ENCODE data around the gene C11orf65.
A peak's percentile ranks its signal among the peaks of the same experiment; 100 is the strongest.

Gene C11orf65

DNA sequence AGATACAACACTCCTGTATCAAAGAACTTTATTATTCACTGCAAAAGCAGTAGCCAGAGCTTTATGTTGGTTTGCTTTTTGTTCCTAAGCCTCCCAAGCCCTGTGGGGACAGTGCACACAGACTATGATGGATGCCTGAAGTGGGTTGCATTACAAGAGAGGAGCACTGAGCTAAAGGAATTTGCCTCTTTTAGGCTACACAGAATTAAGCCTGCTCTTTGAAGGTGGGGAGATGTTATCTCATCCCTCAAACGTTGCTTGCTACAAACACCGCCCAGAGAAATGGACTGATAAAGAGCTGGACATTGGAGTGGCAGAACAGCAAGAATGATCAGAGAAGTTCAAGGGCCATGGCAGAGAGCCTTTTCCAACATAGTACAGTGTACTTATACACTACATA is 33.4 kb upstream of the C11orf65 start:
- TF ChIP-seq, protein P1, sequence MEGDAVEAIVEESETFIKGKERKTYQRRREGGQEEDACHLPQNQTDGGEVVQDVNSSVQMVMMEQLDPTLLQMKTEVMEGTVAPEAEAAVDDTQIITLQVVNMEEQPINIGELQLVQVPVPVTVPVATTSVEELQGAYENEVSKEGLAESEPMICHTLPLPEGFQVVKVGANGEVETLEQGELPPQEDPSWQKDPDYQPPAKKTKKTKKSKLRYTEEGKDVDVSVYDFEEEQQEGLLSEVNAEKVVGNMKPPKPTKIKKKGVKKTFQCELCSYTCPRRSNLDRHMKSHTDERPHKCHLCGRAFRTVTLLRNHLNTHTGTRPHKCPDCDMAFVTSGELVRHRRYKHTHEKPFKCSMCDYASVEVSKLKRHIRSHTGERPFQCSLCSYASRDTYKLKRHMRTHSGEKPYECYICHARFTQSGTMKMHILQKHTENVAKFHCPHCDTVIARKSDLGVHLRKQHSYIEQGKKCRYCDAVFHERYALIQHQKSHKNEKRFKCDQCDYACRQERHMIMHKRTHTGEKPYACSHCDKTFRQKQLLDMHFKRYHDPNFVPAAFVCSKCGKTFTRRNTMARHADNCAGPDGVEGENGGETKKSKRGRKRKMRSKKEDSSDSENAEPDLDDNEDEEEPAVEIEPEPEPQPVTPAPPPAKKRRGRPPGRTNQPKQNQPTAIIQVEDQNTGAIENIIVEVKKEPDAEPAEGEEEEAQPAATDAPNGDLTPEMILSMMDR (conservative IDR thresholded peaks at IDR 0.05; ENCODE audit: low read depth, low read length), result no peak
- H3K4me3 ChIP-seq (ENCODE audit: low read length), result no peak overlapping the region
- DNase-seq (ENCODE audit: low read depth), result no peak

- DNase-seq (ENCODE audit: low read depth), result no peak
- TF ChIP-seq, protein P1 (conservative IDR thresholded peaks at IDR 0.05; ENCODE audit: low read depth, low read length), result no peak
- H3K4me3 ChIP-seq (ENCODE audit: low read length), result no peak overlapping the region
Observed at GRCh38 chr11:108500169-108500568, 32.8 kb upstream of the C11orf65 start.

- H3K4me3 ChIP-seq (ENCODE audit: low read length), result peak overlapping the region; percentile 52
Observed at GRCh38 chr11:108498816-108499408, 31.6 kb upstream of the C11orf65 start.

DNA sequence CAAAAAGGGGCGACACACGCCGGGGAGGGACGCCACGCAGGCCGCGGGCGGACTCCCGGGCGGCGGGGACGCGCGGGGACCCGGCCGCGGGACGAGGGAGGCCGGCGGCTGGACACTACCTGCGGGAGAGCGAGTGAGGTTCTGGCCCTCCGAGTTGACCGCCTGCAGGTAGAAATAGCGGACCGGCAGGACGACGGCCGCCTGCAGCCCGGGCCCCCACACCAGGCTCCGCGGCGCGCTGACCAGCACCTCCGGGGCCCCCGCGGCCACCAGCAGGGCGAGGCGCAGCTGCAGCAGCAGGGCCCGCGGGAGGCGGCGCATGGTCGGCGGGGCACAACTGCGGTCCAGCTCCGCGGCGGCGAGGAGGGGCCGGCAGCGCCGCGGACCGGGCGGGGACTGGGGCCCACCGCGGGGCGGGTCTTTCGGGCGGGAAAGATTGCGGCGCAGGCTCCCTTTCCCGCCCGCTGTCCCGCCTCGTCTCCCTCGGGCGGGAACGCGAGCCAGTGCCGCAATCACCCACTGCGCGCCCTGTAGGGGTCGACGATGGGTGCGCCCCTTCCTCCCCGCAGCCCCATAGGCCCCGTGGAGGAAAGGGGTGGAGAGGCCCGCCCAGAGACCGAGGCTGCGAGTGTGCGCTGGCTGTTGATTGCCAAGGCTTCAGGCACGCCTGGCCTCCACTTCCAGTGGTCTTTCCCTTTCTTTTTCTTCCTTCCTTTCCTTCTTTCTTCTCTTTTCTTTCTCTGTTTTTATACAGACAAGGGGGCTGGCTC is 30.9 kb upstream of the C11orf65 start, which contains the start of gene POGLUT3:
TSS of gene POGLUT3 (minus strand) at position 339 of the 770 bp plus-strand sequence. CDS start at position 321, 18 bp downstream.
- TF ChIP-seq, protein P1 (conservative IDR thresholded peaks at IDR 0.05; ENCODE audit: low read depth, low read length), result no peak
- H3K4me3 ChIP-seq (ENCODE audit: low read length), result peak within 1 kb of the TSS; percentile 61
- no peak for DNase-seq (ENCODE audit: low read depth)

More at GRCh38 chr11:108498816-108499408, 31.6 kb upstream of the C11orf65 start:
- TF ChIP-seq, protein P1 (conservative IDR thresholded peaks at IDR 0.05; ENCODE audit: low read depth, low read length), result no peak
- no peak for DNase-seq (ENCODE audit: low read depth)

DNA sequence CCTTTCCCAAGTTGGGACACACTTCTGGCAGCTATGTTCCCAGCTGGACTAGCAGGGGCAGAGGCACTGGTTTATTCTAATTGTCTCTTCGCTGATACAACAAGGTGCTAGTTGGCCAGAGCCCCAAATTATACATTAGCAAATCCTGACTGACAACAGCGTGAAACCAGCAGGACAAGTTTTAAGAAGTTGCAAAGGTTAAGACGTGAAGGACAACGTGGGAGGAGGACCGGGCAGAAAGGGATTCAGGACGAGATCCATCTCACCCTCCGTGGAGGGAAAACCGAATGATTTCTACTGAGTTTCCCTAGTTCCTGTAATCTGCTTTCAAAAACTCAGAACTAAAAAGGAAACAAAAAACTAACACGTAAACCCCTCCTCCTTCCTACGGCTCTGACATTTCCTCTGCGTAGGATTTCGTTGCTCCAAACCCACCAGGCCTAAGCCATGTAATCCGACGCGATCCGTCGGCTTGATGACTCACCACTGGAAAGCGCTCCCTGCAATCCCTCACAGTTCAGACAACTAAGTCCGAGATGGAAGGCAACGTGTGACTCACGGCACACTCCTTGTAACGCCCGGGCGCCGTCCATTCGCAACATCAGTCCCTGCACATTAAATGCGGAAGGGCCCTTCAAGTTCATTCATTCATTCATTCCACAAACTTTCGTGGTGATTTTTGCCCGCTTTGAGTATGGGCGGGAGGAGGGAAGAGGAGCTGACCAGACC is 30.2 kb upstream of the C11orf65 start:
- TF ChIP-seq, protein P1 (conservative IDR thresholded peaks at IDR 0.05; ENCODE audit: low read depth, low read length), result no peak
- H3K4me3 ChIP-seq (ENCODE audit: low read length), result peak overlapping the region; percentile 61
- DNase-seq (ENCODE audit: low read depth), result peak; percentile 99

DNA sequence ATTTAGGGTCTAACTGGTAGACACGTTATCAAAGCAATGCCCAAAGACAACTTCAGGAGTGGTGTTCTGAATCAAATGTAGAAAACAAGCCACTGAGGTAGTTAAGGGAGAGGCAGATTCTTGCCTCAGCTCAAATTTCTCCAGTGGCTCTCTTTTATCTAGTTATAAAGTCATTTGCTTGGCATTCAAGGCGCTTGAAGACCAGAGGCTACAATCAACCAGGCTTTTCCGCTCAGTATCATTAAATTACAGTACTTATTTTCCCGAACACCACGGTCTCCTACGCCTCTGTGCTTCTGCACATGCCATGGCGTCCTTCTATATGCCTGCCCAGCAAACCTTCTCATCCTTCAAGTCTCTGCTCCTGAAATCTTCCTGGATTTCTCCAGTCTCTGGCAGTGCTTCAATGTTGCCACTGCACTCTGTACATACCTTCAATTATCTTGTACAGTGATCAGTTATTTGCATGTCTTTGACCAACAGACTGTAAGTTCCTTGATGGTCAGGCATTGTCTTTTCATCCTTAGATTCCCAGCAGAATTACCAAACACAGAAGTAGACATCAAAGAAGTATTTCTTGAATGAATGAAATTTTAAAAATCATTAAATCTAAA is 29.4 kb upstream of the C11orf65 start:
- H3K4me3 ChIP-seq (ENCODE audit: low read length), result peak overlapping the region; percentile 61
- TF ChIP-seq, protein P1 (conservative IDR thresholded peaks at IDR 0.05; ENCODE audit: low read depth, low read length), result no peak
- DNase-seq (ENCODE audit: low read depth), result no peak
